Tibial nerve (tissue), 3 donors: ENCODE measurements around the gene SCN9A.

ENCODE experiments used
- CTCF ChIP-seq, 5 experiments: fragments of 200-600 bp in 3 of 5; fragments of 450-650 bp in 2 of 5; sonication (generic) in 3 of 5; IDR thresholded peaks; one replicate each; pipeline ENCODE4 v1.5.1; 2016 to 2019; ENCODE audit warnings: antibody characterized with exemption in 5 of 5, mild to moderate bottlenecking in 3 of 5, moderate library complexity in 2 of 5
- POLR2A ChIP-seq, 2 donors: fragments of 450-650 bp; IDR thresholded peaks; one replicate each; pipeline ENCODE4 v1.6.1; 2017; ENCODE audit warnings: antibody characterized with exemption in 2 of 2, mild to moderate bottlenecking in 2 of 2, moderate library complexity in 2 of 2

GRCh38 chr2:166167449-166167848 is 208.3 kb downstream of the SCN9A start:
- TF ChIP-seq CTCF (IDR thresholded peaks at IDR 0.05) = no peak
- TF ChIP-seq POLR2A (IDR thresholded peaks at IDR 0.05) = no peak
